T-helper 1 cell treated with Interleukin-12 subunit alpha and Interleukin-12 subunit beta and Interleukin-4 antibody, amounts not matched to agents 30 μg/mL and 1 μg/mL, for 36 hours (primary cell): ENCODE measurements around the gene GNLY.

Experiments used
- H3K27ac Mint-ChIP-seq: one replicate; pipeline ENCODE4 v1.8.0; 2021; ENCODE audit warnings: mild to moderate bottlenecking, mixed read lengths
- H3K27me3 Mint-ChIP-seq: one replicate; pipeline ENCODE4 v1.8.0; 2021; ENCODE audit warnings: low read depth, mixed read lengths
- H3K36me3 Mint-ChIP-seq: one replicate; pipeline ENCODE4 v1.8.0; 2021; ENCODE audit warnings: low read depth, mixed read lengths
- H3K4me1 Mint-ChIP-seq: one replicate; pipeline ENCODE4 v1.8.0; 2021; ENCODE audit warnings: low read depth, mixed read lengths
- H3K4me3 Mint-ChIP-seq: one replicate; pipeline ENCODE4 v1.8.0; 2021; ENCODE audit warnings: mild to moderate bottlenecking, moderate library complexity, mixed read lengths
- H3K9me3 Mint-ChIP-seq: one replicate; pipeline ENCODE4 v1.8.0; 2021; ENCODE audit warnings: mixed read lengths

The GNLY gene

GRCh38 chr2:85728883-85729824 is 35.0 kb downstream of the GNLY start:
- Mint-ChIP-seq H3K9me3 (no peaks in the 10 kb centered on the region), H3K4me3 (no peak overlapping the region), H3K27ac (no peak overlapping the region), H3K36me3 (no peaks in the 10 kb centered on the region), H3K4me1 (peaks cover 14% of the 10 kb centered on the region), H3K27me3 (peaks cover 21% of the 10 kb centered on the region)

GRCh38 chr2:85729825-85730510 is 35.8 kb downstream of the GNLY start:
- Mint-ChIP-seq H3K4me3 (no peak overlapping the region), H3K27me3 (peaks cover 24% of the 10 kb centered on the region), H3K27ac (no peak overlapping the region), H3K36me3 (no peaks in the 10 kb centered on the region), H3K9me3 (no peaks in the 10 kb centered on the region), H3K4me1 (peaks cover 9% of the 10 kb centered on the region)

GRCh38 chr2:85730686-85731230 is 36.6 kb downstream of the GNLY start:
- no peaks in the 10 kb centered on the region for H3K9me3 Mint-ChIP-seq
- H3K36me3 Mint-ChIP-seq = no peaks in the 10 kb centered on the region
- peaks cover 32% of the 10 kb centered on the region for H3K27me3 Mint-ChIP-seq
- no peak overlapping the region for H3K4me3 Mint-ChIP-seq
- no peak overlapping the region for H3K27ac Mint-ChIP-seq
- H3K4me1 Mint-ChIP-seq = peaks cover 9% of the 10 kb centered on the region

DNA sequence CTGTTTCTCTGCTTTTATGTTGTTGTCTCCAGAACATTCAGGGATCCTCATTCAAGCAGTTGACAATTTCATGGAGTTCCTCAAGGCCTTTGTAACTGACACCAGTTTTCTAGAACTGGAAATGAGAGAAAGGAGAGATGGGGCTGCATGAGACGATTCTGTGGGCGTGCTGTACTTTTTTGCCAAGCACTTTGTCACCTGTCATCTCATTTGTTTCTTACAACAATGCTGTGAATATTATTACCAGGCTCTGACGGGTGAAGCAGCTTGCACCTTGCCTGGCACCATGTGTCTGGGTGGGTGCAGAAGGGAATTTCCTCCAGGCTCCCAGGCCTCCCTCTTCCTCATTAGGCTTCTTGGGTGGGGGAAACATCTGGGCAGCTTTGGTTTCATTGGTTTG is 37.4 kb downstream of the GNLY start:
- no peaks in the 10 kb centered on the region for H3K9me3 Mint-ChIP-seq
- no peaks in the 10 kb centered on the region for H3K36me3 Mint-ChIP-seq
- H3K27me3 Mint-ChIP-seq = peaks cover 36% of the 10 kb centered on the region
- no peak overlapping the region for H3K27ac Mint-ChIP-seq
- no peak overlapping the region for H3K4me3 Mint-ChIP-seq
- H3K4me1 Mint-ChIP-seq = peaks cover 9% of the 10 kb centered on the region

DNA sequence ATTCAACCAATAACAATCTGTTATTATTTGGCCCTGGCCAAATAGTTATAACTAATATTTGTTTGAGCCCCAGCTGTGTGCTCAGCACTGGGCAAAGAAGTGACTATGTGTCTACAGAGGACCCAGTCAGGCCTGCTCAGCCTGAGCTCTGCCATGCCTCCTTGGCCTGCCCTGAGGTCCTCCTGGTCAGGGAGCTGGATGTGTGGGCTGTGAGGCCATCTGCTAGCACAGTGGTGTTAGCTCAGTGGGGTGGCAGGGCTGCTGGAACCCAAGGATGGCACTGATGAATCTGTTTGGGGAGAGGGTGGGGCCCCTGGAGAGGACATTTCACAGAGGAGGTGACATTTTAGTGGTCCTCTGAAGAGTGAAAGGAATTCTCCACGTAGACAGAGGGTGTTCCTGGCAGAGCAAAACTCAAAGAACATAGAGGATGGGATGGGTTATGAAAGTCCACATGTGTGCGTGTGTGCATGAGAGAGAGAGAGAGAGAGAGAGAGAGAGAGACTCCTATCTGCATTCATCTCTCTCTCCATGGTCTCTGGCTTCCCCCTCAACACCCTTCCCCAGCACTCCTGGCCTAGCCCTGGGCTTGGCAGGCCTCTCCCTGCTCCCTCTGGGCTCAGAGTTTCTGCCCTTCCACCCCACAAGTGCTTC is 38.4 kb downstream of the GNLY start:
- no peaks in the 10 kb centered on the region for H3K9me3 Mint-ChIP-seq
- H3K27me3 Mint-ChIP-seq = peaks cover 41% of the 10 kb centered on the region
- no peak overlapping the region for H3K27ac Mint-ChIP-seq
- no peaks in the 10 kb centered on the region for H3K36me3 Mint-ChIP-seq
- no peak overlapping the region for H3K4me3 Mint-ChIP-seq
- peaks cover 9% of the 10 kb centered on the region for H3K4me1 Mint-ChIP-seq

GRCh38 chr2:85733121-85733960 is 39.2 kb downstream of the GNLY start:
- Mint-ChIP-seq H3K27me3 (peaks cover 44% of the 10 kb centered on the region), H3K4me1 (peaks cover 9% of the 10 kb centered on the region), H3K27ac (no peak overlapping the region), H3K9me3 (no peaks in the 10 kb centered on the region), H3K36me3 (no peaks in the 10 kb centered on the region), H3K4me3 (no peak overlapping the region)

- H3K4me3 Mint-ChIP-seq = no peak overlapping the region
- H3K27ac Mint-ChIP-seq = no peak overlapping the region
- no peaks in the 10 kb centered on the region for H3K9me3 Mint-ChIP-seq
- H3K27me3 Mint-ChIP-seq = peaks cover 45% of the 10 kb centered on the region
- no peaks in the 10 kb centered on the region for H3K36me3 Mint-ChIP-seq
- H3K4me1 Mint-ChIP-seq = peaks cover 7% of the 10 kb centered on the region
These were observed 39.9 kb downstream of the GNLY start for GRCh38 chr2:85734015-85734414.

GRCh38 chr2:85734942-85735608 is 40.9 kb downstream of the GNLY start:
- Mint-ChIP-seq H3K36me3 (no peaks in the 10 kb centered on the region), H3K4me1 (no peaks in the 10 kb centered on the region), H3K27ac (no peak overlapping the region), H3K4me3 (no peak overlapping the region), H3K27me3 (peaks cover 45% of the 10 kb centered on the region), H3K9me3 (no peaks in the 10 kb centered on the region)

DNA sequence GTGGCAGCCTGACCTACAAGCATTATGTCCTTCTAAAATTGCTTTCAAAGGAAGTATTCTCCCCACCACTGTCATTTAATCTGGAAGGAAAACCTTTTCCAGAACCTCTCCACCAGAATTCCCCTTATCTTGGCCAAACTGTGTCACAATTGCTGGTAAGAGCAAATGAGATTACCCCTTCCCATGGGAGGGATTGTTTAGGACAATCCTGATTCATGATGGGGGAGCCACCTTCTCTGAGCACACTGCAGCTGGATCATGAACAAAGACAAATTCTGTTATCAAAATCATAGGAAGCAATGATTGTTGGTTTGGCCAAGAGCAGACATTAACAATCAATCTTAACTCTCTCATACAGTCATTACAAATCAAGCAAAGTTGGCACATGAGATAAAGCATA is 41.5 kb downstream of the GNLY start:
- H3K27me3 Mint-ChIP-seq = peaks cover 51% of the 10 kb centered on the region
- H3K4me3 Mint-ChIP-seq = no peak overlapping the region
- no peaks in the 10 kb centered on the region for H3K36me3 Mint-ChIP-seq
- H3K4me1 Mint-ChIP-seq = no peaks in the 10 kb centered on the region
- H3K9me3 Mint-ChIP-seq = no peaks in the 10 kb centered on the region
- H3K27ac Mint-ChIP-seq = no peak overlapping the region

DNA sequence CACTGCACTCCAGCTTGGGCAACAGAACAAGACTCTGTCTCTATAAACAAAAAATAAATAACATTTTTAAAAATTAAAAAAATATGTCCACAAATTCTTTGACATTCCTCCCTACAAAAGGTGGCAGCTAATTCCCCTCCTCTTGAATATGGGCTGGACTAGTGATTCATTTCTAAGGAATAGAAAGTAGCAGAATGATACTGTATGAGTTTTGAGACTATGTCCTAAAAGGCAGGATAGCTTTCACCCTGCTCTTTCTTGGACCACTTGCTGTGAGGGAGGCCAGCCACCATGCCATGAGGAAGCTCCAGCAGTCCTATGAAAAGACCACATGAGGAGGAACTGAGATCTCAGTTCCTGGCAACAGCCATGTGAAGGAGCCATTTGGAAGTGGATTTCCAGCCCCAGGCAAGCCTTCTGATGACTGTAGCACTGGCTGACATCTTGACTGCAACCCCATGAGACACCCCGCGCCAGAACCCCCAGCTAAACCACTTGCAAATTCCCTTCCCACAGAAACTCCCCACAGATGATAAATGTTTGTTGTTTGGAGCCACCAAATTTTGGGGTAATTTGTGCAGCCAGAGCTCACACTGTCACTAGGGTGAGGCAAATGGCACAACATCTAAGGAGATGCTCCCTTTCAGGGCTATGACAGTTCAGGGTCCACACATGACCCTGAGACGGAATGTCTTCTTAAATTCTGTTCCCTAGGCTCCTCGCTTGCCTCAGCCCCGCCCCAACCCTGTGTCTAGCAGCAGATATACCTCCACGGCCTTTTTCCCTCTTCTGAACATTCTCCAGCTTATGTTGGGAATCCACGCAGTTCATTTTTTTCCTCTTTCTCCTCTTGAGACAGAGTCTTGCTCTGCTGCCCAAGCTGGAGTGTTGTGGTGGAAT is 42.5 kb downstream of the GNLY start:
- no peaks in the 10 kb centered on the region for H3K9me3 Mint-ChIP-seq
- no peak overlapping the region for H3K4me3 Mint-ChIP-seq
- H3K4me1 Mint-ChIP-seq = no peaks in the 10 kb centered on the region

DNA sequence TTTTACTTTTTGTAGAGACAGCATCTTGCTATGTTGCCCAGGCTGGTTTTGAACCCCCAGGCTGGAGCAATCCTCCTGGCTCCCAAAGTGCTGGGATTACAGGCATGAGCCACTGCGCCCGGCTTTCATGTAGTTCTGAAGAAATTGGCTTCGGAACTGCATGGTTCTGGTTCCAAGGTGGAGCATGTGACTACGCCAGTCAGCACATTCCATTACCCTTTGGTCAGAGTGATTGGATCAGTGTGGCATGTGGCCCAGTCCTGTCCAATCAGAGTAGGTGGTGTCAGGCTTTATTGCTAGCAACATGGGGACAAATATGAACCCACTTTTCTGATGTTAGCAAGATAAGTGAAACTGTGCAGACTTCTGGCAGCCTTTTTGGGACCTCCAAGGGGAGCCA is 43.3 kb downstream of the GNLY start:
- Mint-ChIP-seq H3K4me1 (peaks cover 2% of the 10 kb centered on the region), H3K36me3 (no peaks in the 10 kb centered on the region), H3K9me3 (no peaks in the 10 kb centered on the region), H3K4me3 (no peak overlapping the region), H3K27me3 (peaks cover 65% of the 10 kb centered on the region), H3K27ac (no peak overlapping the region)

More for the DNA sequence above, 42.5 kb downstream of the GNLY start:
- no peak overlapping the region for H3K27ac Mint-ChIP-seq
- peaks cover 58% of the 10 kb centered on the region for H3K27me3 Mint-ChIP-seq
- H3K36me3 Mint-ChIP-seq = no peaks in the 10 kb centered on the region

DNA sequence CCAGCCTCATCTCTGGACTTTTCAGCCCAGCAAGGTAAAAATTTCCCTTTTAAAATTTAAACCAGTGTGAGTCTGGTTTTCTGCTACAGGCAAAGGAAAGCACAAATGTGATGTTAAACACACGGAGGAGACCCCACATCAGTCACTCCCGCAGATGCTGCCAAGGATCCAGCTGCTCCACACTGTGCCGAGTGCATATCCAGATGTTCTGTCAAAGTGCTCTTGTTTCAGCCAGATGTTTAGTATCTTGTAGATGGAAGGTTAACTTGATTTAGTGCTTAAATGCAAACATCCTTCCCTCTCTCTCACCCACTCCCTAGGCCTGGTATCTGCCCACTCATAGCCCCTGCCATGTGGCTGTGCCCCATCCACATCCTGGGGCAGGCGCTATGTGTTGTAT is 43.8 kb downstream of the GNLY start:
- no peak overlapping the region for H3K27ac Mint-ChIP-seq
- no peak overlapping the region for H3K4me3 Mint-ChIP-seq
- no peaks in the 10 kb centered on the region for H3K9me3 Mint-ChIP-seq
- H3K36me3 Mint-ChIP-seq = no peaks in the 10 kb centered on the region
- H3K27me3 Mint-ChIP-seq = peaks cover 70% of the 10 kb centered on the region
- peaks cover 2% of the 10 kb centered on the region for H3K4me1 Mint-ChIP-seq

GRCh38 chr2:85740193-85740592 is 46.0 kb downstream of the GNLY start:
- H3K36me3 Mint-ChIP-seq = no peaks in the 10 kb centered on the region
- no peaks in the 10 kb centered on the region for H3K9me3 Mint-ChIP-seq
- peaks cover 6% of the 10 kb centered on the region for H3K4me1 Mint-ChIP-seq
- peaks cover 70% of the 10 kb centered on the region for H3K27me3 Mint-ChIP-seq
- no peak overlapping the region for H3K27ac Mint-ChIP-seq
- H3K4me3 Mint-ChIP-seq = no peak overlapping the region
